WTC11 (cell line): Measurements from ENCODE around the gene NEDD1. TPM values are rescaled to one million over a fixed set of nuclear protein-coding genes. Genes with fewer than 3 reads are reported as not detected.

Experiments used
- ATAC-seq: fragments of 200-7000 bp; cut with Tn5 transposase; 2 replicates; pipeline ENCODE4 v1.10.0; 2021; ENCODE audit warnings: mild to moderate bottlenecking, moderate library complexity
- CTCF ChIA-PET: fragments of 300-600 bp; sonication (Branson Sonifier 250); formaldehyde crosslinking; loops from one replicate; lab custom pipeline; 2021; ENCODE audit warnings: antibody characterized with exemption; lab: Charles Lee
- POLR2A ChIA-PET: fragments of 350-600 bp; sonication (Branson Sonifier 250); formaldehyde crosslinking; loops from one replicate; lab custom pipeline; 2021; ENCODE audit warnings: antibody characterized with exemption; lab: Charles Lee
- DNase-seq: peaks from one replicate; pipeline ENCODE4 v3.0.0; 2021; ENCODE audit warnings: low spot score
- H3K27ac Mint-ChIP-seq: 2 replicates; pipeline ENCODE4 v1.8.0; 2021; ENCODE audit warnings: mixed read lengths
- H3K27me3 Mint-ChIP-seq: 2 replicates; pipeline ENCODE4 v1.8.0; 2021; ENCODE audit warnings: low read depth, mild to moderate bottlenecking, moderate library complexity, mixed read lengths
- H3K36me3 Mint-ChIP-seq: 2 replicates; pipeline ENCODE4 v1.8.0; 2021; ENCODE audit warnings: mixed read lengths
- H3K4me1 Mint-ChIP-seq: 2 replicates; pipeline ENCODE4 v1.8.0; 2022; ENCODE audit warnings: mixed read lengths
- H3K4me3 Mint-ChIP-seq: 2 replicates; pipeline ENCODE4 v1.8.0; 2021; ENCODE audit warnings: mild to moderate bottlenecking, moderate library complexity, mixed read lengths
- H3K9me3 Mint-ChIP-seq: 2 replicates; pipeline ENCODE4 v1.8.0; 2021; ENCODE audit warnings: mixed read lengths
- ELF4 ChIP-seq: sonication (generic); formaldehyde crosslinking; IDR thresholded peaks from 2 replicates; pipeline ENCODE4 v1.8.1; 2022; ENCODE audit warnings: low read depth, mild to moderate bottlenecking, moderate library complexity, missing genetic modification reagents
- GABPB1 ChIP-seq: sonication (generic); formaldehyde crosslinking; IDR thresholded peaks from 2 replicates; pipeline ENCODE4 v1.8.1; 2023; ENCODE audit warnings: mild to moderate bottlenecking, missing genetic modification reagents
- NR3C1 ChIP-seq: sonication (generic); formaldehyde crosslinking; conservative IDR thresholded peaks from 2 replicates; pipeline ENCODE4 v1.8.1; 2023; ENCODE audit warnings: low read depth, mild to moderate bottlenecking, missing genetic modification reagents
- OVOL2 ChIP-seq: fragments of 250-450 bp; sonication (Bioruptor Pico); IDR thresholded peaks from 2 replicates; pipeline ENCODE4 v1.9.0; 2021; ENCODE audit warnings: mild to moderate bottlenecking, borderline replicate concordance
- PRRX2 ChIP-seq: fragments of 250-450 bp; sonication (Bioruptor Pico); IDR thresholded peaks from 2 replicates; pipeline ENCODE4 v1.8.0; 2021; ENCODE audit warnings: mild to moderate bottlenecking
- ZNF396 ChIP-seq: fragments of 250-450 bp; sonication (Bioruptor Pico); IDR thresholded peaks from 2 replicates; pipeline ENCODE4 v1.8.0; 2021; ENCODE audit warnings: mild to moderate bottlenecking, moderate library complexity, borderline replicate concordance
- ZNF416 ChIP-seq: fragments of 250-450 bp; sonication (Bioruptor Pico); IDR thresholded peaks from 2 replicates; pipeline ENCODE4 v1.9.0; 2021; ENCODE audit warnings: mild to moderate bottlenecking, inconsistent platforms
- total RNA-seq: library from RNA; stranded (reverse); gene quantifications from 3 replicates; pipeline ENCODE4 v1.2.3, GENCODE V29; 2021
- TF ChIP-seq, protein P1 (sequence below): sonication (generic); formaldehyde crosslinking; IDR thresholded peaks from 2 replicates; pipeline ENCODE4 v1.8.1; 2023; ENCODE audit warnings: mild to moderate bottlenecking, missing genetic modification reagents, moderate library complexity
- TF ChIP-seq, protein P2 (sequence below): sonication (generic); formaldehyde crosslinking; conservative IDR thresholded peaks from 2 replicates; pipeline ENCODE4 v1.8.1; 2023; ENCODE audit warnings: mild to moderate bottlenecking, low read depth, missing genetic modification reagents, moderate library complexity
- TF ChIP-seq, protein P3 (sequence below): sonication (generic); formaldehyde crosslinking; IDR thresholded peaks from 2 replicates; pipeline ENCODE4 v1.8.1; 2023; ENCODE audit warnings: mild to moderate bottlenecking, missing genetic modification reagents
- TF ChIP-seq, protein P4 (sequence below): sonication (generic); formaldehyde crosslinking; IDR thresholded peaks from 2 replicates; pipeline ENCODE4 v1.8.0; 2023; ENCODE audit warnings: missing genetic modification reagents
- TF ChIP-seq, protein P5 (sequence below): sonication (generic); formaldehyde crosslinking; conservative IDR thresholded peaks from 2 replicates; pipeline ENCODE4 v1.8.1; 2022; ENCODE audit warnings: mild to moderate bottlenecking, missing genetic modification reagents
- TF ChIP-seq, protein P6 (sequence below): sonication (generic); formaldehyde crosslinking; IDR thresholded peaks from 2 replicates; pipeline ENCODE4 v1.8.1; 2023; ENCODE audit warnings: mild to moderate bottlenecking, missing genetic modification reagents
- TF ChIP-seq, protein P7 (sequence below): sonication (generic); formaldehyde crosslinking; IDR thresholded peaks from 2 replicates; pipeline ENCODE4 v1.8.0; 2023; ENCODE audit warnings: missing genetic modification reagents, mild to moderate bottlenecking, borderline replicate concordance
- TF ChIP-seq, protein P8 (sequence below): sonication (generic); formaldehyde crosslinking; IDR thresholded peaks from 2 replicates; pipeline ENCODE4 v1.8.0; 2023; ENCODE audit warnings: mild to moderate bottlenecking, missing genetic modification reagents

The NEDD1 gene
- total RNA-seq, 1 experiment from 2014 or later, result 29.3 TPM

DNA sequence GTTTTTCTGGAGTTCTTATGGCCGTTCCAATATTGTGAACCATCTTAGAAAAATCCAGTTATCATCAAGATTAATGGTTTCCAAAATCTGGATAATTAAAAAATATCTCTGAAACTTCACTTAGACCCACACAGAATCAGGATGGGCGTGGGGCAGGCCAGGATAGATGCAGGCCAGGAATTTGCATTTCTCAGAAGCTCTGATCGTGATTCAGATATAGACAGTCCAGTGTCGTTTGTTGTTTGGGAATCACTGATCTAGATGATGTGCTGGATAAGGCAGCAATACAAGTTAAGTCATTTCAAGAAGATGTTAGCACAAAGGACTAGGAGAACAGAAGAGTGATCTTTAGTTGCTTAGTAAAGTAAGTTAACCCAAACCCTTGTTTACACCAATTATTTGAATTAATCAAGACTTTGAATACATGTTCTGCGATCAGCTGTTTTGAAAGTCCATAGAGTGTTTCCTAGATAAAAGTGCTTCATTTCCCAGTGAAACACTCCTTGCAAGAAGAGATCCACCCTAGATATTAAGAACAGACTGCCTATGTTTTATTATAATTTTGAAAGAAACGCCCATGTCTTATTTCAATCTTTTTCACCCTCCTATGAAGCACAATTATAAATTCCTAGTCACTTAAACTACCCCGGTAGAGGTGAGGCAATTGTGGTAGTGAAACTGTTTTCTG lies 90.9 kb downstream of the NEDD1 start:
- peaks cover 4% of the 10 kb centered on the region; the same call in 1 of the 2 replicates for H3K4me1 Mint-ChIP-seq
- H3K36me3 Mint-ChIP-seq, result no peaks in the 10 kb centered on the region
- ATAC-seq, result no peak
- H3K4me3 Mint-ChIP-seq, result no peak overlapping the region
- POLR2A ChIA-PET, result no interaction called here
- CTCF ChIA-PET, result interaction anchor here (1.2 kb wide), 1 partner anchor 12 kb away, joined by 3 read pairs; no protein-coding TSS in a partner anchor
- TF ChIP-seq, protein P1, sequence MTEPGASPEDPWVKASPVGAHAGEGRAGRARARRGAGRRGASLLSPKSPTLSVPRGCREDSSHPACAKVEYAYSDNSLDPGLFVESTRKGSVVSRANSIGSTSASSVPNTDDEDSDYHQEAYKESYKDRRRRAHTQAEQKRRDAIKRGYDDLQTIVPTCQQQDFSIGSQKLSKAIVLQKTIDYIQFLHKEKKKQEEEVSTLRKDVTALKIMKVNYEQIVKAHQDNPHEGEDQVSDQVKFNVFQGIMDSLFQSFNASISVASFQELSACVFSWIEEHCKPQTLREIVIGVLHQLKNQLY (CRISPR knock-in tag), result no peak
- TF ChIP-seq, protein P2, sequence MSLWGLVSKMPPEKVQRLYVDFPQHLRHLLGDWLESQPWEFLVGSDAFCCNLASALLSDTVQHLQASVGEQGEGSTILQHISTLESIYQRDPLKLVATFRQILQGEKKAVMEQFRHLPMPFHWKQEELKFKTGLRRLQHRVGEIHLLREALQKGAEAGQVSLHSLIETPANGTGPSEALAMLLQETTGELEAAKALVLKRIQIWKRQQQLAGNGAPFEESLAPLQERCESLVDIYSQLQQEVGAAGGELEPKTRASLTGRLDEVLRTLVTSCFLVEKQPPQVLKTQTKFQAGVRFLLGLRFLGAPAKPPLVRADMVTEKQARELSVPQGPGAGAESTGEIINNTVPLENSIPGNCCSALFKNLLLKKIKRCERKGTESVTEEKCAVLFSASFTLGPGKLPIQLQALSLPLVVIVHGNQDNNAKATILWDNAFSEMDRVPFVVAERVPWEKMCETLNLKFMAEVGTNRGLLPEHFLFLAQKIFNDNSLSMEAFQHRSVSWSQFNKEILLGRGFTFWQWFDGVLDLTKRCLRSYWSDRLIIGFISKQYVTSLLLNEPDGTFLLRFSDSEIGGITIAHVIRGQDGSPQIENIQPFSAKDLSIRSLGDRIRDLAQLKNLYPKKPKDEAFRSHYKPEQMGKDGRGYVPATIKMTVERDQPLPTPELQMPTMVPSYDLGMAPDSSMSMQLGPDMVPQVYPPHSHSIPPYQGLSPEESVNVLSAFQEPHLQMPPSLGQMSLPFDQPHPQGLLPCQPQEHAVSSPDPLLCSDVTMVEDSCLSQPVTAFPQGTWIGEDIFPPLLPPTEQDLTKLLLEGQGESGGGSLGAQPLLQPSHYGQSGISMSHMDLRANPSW (CRISPR knock-in tag), result no peak
- TF ChIP-seq, protein P3, sequence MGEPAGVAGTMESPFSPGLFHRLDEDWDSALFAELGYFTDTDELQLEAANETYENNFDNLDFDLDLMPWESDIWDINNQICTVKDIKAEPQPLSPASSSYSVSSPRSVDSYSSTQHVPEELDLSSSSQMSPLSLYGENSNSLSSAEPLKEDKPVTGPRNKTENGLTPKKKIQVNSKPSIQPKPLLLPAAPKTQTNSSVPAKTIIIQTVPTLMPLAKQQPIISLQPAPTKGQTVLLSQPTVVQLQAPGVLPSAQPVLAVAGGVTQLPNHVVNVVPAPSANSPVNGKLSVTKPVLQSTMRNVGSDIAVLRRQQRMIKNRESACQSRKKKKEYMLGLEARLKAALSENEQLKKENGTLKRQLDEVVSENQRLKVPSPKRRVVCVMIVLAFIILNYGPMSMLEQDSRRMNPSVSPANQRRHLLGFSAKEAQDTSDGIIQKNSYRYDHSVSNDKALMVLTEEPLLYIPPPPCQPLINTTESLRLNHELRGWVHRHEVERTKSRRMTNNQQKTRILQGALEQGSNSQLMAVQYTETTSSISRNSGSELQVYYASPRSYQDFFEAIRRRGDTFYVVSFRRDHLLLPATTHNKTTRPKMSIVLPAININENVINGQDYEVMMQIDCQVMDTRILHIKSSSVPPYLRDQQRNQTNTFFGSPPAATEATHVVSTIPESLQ, result no peak
- TF ChIP-seq NR3C1 (CRISPR knock-in tag) (no peak), PRRX2 (CRISPR knock-in tag) (no peak), OVOL2 (CRISPR knock-in tag) (no peak), ZNF416 (CRISPR knock-in tag) (no peak), ELF4 (CRISPR knock-in tag) (no peak), GABPB1 (no peak), ZNF396 (CRISPR knock-in tag) (no peak)
- TF ChIP-seq, protein P4, sequence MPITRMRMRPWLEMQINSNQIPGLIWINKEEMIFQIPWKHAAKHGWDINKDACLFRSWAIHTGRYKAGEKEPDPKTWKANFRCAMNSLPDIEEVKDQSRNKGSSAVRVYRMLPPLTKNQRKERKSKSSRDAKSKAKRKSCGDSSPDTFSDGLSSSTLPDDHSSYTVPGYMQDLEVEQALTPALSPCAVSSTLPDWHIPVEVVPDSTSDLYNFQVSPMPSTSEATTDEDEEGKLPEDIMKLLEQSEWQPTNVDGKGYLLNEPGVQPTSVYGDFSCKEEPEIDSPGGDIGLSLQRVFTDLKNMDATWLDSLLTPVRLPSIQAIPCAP, result no peak
- TF ChIP-seq, protein P5, sequence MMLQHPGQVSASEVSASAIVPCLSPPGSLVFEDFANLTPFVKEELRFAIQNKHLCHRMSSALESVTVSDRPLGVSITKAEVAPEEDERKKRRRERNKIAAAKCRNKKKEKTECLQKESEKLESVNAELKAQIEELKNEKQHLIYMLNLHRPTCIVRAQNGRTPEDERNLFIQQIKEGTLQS (CRISPR knock-in tag), result no peak
- TF ChIP-seq, protein P6, sequence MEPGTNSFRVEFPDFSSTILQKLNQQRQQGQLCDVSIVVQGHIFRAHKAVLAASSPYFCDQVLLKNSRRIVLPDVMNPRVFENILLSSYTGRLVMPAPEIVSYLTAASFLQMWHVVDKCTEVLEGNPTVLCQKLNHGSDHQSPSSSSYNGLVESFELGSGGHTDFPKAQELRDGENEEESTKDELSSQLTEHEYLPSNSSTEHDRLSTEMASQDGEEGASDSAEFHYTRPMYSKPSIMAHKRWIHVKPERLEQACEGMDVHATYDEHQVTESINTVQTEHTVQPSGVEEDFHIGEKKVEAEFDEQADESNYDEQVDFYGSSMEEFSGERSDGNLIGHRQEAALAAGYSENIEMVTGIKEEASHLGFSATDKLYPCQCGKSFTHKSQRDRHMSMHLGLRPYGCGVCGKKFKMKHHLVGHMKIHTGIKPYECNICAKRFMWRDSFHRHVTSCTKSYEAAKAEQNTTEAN (CRISPR knock-in tag), result no peak
- TF ChIP-seq, protein P7, sequence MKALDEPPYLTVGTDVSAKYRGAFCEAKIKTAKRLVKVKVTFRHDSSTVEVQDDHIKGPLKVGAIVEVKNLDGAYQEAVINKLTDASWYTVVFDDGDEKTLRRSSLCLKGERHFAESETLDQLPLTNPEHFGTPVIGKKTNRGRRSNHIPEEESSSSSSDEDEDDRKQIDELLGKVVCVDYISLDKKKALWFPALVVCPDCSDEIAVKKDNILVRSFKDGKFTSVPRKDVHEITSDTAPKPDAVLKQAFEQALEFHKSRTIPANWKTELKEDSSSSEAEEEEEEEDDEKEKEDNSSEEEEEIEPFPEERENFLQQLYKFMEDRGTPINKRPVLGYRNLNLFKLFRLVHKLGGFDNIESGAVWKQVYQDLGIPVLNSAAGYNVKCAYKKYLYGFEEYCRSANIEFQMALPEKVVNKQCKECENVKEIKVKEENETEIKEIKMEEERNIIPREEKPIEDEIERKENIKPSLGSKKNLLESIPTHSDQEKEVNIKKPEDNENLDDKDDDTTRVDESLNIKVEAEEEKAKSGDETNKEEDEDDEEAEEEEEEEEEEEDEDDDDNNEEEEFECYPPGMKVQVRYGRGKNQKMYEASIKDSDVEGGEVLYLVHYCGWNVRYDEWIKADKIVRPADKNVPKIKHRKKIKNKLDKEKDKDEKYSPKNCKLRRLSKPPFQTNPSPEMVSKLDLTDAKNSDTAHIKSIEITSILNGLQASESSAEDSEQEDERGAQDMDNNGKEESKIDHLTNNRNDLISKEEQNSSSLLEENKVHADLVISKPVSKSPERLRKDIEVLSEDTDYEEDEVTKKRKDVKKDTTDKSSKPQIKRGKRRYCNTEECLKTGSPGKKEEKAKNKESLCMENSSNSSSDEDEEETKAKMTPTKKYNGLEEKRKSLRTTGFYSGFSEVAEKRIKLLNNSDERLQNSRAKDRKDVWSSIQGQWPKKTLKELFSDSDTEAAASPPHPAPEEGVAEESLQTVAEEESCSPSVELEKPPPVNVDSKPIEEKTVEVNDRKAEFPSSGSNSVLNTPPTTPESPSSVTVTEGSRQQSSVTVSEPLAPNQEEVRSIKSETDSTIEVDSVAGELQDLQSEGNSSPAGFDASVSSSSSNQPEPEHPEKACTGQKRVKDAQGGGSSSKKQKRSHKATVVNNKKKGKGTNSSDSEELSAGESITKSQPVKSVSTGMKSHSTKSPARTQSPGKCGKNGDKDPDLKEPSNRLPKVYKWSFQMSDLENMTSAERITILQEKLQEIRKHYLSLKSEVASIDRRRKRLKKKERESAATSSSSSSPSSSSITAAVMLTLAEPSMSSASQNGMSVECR (CRISPR knock-in tag), result no peak
- TF ChIP-seq, protein P8, sequence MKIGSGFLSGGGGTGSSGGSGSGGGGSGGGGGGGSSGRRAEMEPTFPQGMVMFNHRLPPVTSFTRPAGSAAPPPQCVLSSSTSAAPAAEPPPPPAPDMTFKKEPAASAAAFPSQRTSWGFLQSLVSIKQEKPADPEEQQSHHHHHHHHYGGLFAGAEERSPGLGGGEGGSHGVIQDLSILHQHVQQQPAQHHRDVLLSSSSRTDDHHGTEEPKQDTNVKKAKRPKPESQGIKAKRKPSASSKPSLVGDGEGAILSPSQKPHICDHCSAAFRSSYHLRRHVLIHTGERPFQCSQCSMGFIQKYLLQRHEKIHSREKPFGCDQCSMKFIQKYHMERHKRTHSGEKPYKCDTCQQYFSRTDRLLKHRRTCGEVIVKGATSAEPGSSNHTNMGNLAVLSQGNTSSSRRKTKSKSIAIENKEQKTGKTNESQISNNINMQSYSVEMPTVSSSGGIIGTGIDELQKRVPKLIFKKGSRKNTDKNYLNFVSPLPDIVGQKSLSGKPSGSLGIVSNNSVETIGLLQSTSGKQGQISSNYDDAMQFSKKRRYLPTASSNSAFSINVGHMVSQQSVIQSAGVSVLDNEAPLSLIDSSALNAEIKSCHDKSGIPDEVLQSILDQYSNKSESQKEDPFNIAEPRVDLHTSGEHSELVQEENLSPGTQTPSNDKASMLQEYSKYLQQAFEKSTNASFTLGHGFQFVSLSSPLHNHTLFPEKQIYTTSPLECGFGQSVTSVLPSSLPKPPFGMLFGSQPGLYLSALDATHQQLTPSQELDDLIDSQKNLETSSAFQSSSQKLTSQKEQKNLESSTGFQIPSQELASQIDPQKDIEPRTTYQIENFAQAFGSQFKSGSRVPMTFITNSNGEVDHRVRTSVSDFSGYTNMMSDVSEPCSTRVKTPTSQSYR (CRISPR knock-in tag), result no peak
- TF ChIP-seq, all 79 proteins: peak for 0
- H3K9me3 Mint-ChIP-seq, result no peaks in the 10 kb centered on the region
- no peak for DNase-seq
- H3K27me3 Mint-ChIP-seq, result no peaks in the 10 kb centered on the region
- H3K27ac Mint-ChIP-seq, result no peak overlapping the region
